Limb (tissue), 2 donors: ENCODE data around the gene PITHD1.
"Not testable (repeated sequence)": the region's sequence is repeated elsewhere in the genome, so short reads cannot be mapped to it uniquely, and the experiment has no call there.

Experiments used
- DNase-seq, 2 donors: peaks; one replicate each; pipeline ENCODE4 v3.0.0-alpha.2; 2016; ENCODE audit errors: extremely low spot score in 2 of 2

PITHD1 gene

DNA sequence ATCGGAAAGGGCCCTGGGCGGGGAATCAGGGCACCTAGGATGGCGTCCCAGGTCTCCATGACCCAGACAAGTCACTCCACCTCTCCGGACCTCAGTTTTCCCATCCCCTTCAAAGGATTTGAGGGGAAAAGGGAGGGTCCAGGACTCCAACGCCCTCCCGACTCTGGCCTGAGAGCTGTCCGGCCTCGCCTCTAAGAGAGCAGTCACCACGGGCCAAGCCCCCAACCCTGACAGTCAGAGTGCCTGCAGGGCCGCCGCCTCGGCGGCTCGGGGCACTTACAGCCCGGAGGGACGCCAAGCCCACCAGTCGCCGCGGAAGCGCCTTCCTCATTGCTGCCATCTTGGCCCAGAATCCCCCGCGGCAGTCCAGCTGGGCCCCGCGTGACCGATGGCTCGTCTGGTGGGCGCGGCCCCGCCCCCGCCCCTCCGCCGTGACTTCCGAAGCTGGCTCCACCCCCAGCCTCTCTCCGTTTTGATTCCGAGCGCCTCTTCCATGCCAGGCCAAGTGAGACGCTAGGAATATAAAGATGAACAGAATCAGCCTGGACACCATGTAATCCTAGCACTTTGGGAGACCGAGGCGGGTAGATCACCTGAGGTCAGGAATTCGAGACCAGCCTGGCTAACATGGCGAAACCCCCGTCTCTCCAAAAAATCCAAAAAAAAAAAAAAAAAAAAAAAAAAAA, 47.0 kb downstream of the PITHD1 start, which contains the start of gene HMGCL:
TSS of gene HMGCL (minus strand) at position 354 of the 686 bp plus-strand sequence. CDS start at position 340, 14 bp downstream.
- DNase-seq = peak; percentile 93 to 96

DNA sequence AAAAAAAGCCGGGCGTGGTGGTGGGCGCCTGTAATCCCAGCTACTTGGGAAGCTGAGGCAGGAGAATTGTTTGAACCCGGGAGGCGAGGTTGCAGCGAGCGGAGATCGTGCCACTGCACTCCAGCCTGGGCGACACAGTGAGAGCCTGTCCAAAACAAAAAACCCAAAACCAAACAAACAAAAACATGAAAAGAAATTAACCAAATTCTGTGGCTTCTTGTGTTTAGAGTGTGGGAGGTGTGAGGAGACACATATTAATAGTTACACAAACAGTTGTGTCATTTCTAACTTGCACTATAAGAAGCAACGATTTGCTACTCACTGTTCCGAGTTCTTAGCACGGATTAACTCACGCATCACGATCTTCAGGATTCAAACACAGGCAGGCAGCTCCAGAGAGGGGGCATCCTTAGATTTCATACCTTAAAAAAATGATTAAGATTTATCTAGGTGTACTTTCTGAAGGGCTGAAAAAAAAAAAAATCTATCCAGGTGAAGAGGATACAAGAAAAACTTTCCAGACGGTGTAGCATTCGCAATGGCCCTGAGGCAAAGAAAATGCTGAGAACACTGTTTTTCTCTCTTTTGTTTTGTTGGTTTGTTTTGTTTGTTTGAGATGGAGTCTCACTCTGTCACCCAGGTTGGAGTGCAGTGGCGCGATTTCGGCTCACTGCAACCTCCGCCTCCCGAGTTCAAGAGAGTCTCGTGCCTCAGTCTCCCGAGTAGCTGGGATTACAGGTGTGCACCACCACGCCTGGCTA, 47.7 kb downstream of the PITHD1 start:
- no peak for DNase-seq

DNA sequence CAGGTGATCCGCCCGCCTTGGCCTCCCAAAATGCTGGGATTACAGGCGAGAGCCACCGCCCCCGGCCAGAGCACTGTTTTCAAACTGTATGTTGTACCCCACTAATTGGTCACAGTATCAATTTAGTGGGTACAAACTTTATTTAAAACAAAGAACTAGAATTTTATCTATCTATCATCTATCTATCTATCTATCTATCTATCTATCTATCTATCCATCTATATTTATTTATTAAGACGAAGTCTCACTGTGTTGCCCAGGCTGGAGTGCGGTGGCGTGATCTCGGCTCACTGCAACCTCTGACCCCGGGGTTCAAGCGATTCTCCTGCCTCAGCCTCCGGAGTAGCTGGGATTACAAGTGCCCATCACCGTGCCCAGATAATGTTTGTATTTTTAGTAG, 48.4 kb downstream of the PITHD1 start:
- DNase-seq = not testable (repeated sequence)

DNA sequence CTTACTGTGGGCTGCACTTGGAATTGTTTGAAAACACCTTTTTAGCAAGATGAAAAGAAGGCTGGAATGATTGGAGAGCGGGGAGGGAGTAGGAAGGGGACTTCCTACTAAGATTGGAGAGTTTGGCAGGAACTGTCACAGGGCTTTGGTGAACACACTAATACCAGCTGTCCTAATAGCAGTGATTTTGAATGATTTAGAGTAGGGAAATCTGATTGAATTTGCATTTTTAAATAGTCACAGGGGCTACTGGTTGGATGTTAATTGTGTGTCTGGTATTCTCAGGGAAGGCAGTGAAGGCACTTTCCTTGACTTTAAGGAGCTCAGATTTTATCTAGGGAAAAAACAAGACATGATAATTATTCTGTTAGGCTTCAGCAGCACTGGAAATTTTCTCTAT, 49.5 kb downstream of the PITHD1 start:
- no peak for DNase-seq

DNA sequence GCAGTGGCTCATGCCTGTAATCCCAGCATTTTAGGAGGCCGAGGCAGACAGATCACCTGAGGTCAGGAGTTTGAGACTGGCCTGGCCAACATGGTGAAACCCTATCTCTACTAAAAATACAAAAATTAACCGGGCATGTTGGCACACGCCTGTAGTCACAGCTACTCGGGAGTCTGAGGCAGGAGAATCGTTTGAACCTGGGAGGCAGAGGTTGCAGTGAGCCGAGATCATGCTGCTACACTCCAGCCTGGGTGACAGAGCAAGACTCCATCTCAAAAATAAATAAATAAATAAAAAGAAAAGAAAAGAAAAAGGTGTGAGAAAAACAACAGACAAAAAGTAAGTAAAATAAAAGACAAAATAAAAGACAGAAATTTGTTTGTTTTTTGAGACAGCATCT, 55.9 kb downstream of the PITHD1 start:
- not testable (repeated sequence) for DNase-seq

DNA sequence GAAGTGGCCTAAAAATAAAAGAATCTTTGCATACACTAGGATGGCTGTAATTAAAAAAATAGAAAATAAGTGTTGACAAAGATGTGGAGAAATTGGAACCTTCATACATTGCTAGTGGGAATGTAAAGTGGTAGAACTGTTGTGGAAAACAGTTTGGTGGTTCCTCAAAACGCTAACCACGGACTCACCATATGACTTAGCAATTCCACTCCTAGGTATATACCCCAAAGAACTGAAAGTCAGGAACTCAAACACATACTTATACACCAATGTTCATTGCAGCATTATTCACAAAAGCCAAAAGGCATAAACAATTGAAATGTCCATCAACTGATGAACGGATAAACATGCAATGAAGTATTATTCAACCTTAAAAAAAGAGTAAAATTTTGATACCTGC, 57.8 kb downstream of the PITHD1 start:
- DNase-seq = no peak
